ENCODE results near the gene TLE3. TPM values are rescaled to one million over a fixed set of nuclear protein-coding genes. Genes with fewer than 3 reads are reported as not detected.

TLE3 gene
- polyA plus RNA-seq, 3 donors = 12.8 to 117 (median 23.6) TPM

DNA sequence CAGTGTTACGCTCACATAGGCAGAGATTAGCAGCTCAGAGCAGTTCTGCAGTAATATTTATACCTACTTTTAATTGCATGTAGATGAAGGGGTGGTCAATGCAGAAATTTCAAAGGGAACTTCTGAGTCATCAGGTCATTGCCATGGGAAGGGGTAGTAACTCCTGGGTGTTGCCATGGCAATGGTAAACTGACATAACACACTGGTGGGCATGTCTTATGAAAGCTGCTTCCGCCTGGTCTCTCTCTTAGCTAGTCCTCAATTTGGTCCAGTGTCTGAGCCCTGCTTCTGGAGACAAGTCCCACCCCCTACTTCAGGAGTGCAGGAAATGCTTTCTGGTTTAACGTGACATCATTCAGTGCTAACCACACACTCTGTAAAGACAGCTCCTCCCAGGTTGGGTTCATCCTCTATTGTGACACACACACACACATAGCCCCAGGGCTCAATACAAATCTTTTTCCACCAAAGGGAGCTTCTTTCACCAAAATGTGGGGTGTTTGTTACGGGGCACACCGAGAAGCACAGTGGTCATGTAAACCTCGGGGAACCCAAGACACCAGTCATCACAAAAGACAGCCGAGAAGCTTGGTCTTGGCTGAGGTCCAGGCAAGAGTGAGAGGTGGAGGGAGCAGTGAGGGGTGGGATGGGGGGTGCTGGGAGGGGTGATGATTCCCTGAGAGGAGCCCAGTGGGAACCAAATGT lies 74.5 kb downstream of the TLE3 start:
- Mint-ChIP-seq H3K27ac (peak overlapping the region; percentile 85 to 98 (median 96)), H3K4me1 (peaks cover 33% of the 10 kb centered on the region), H3K4me3 (no peak overlapping the region), H3K36me3 (no peaks in the 10 kb centered on the region), H3K27me3 (ENCODE audit: low read depth in 3 of 3) (peaks cover 4 to 10% (median 6%) of the 10 kb centered on the region in 3 donors), H3K9me3 (peaks cover 0 to 3% (median 0%) of the 10 kb centered on the region in 7 donors)
- H3K9me3 ChIP-seq (replicated peaks in 1 of 2; ENCODE audit: control insufficient read depth in 1 of 2, insufficient read depth in 1 of 2, low read length in 2 of 2) = no peaks in the 10 kb centered on the region
- no peaks in the 10 kb centered on the region for H3K27me3 ChIP-seq (ENCODE audit: control insufficient read depth in 2 of 2, insufficient read depth in 2 of 2, low read length in 2 of 2)
- TF ChIP-seq CTCF (IDR thresholded peaks at IDR 0.05) = no peak
- no peaks in the 10 kb centered on the region for H3K36me3 ChIP-seq (replicated peaks in 1 of 2; ENCODE audit: control insufficient read depth in 1 of 2, insufficient read depth in 2 of 2, low read length in 2 of 2)
- intact Hi-C loops (cut with micrococcal nuclease) = no loop called here
- peak overlapping the region; percentile 30 for H3K9ac ChIP-seq (ENCODE audit: insufficient read depth, low read length, poor library complexity, severe bottlenecking)
- H3K4me3 ChIP-seq (replicated peaks in 1 of 3; ENCODE audit: low read depth in 2 of 3, low read length in 3 of 3) = no peak overlapping the region
- WGBS (ENCODE audit: insufficient coverage) = 13% methylated on average over 2 of the region's 7 CpGs
- H3K4me2 ChIP-seq (replicated peaks; ENCODE audit: extremely low read depth, low read length, poor library complexity, severe bottlenecking) = no peak overlapping the region
- H4K20me1 ChIP-seq (ENCODE audit: insufficient read depth, low read length) = no peaks in the 10 kb centered on the region
- H3K79me2 ChIP-seq (ENCODE audit: insufficient read depth, low read length) = no peaks in the 10 kb centered on the region
- peaks cover 21 to 25% of the 10 kb centered on the region in 2 donors for H3K4me1 ChIP-seq (ENCODE audit: control insufficient read depth in 1 of 2, insufficient read depth in 2 of 2, low read length in 2 of 2)
- peak; percentile 94 to 98 (median 98) for DNase-seq
- H2AFZ ChIP-seq (ENCODE audit: insufficient read depth, low read depth, low read length, poor library complexity, severe bottlenecking) = peak overlapping the region; percentile 58
- H3K27ac ChIP-seq (ENCODE audit: low read depth in 1 of 2, low read length in 2 of 2) = peak overlapping the region; percentile 45 to 60

DNA sequence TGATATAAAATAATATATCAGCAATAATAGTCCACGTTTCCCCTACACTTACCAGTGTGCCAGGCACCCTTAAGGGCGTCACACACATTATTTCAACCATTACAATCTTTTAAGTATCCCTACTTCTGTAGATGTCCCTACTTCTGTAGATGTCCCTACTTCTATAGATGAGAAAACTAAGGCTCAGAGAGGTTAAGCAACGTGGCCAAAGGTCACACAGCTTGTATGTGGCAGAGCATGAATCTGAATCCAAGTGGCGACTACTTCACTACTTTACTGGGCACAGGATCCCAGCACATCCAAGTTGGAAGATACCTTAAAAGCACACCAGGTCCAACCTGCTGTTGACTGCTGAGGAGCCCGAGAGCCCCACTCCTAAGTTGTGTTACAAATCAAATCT lies 77.5 kb downstream of the TLE3 start:
- no peak overlapping the region for H2AFZ ChIP-seq (ENCODE audit: insufficient read depth, low read depth, low read length, poor library complexity, severe bottlenecking)
- no peak overlapping the region for H3K27ac ChIP-seq (ENCODE audit: low read depth in 1 of 2, low read length in 2 of 2)
- Mint-ChIP-seq H3K27me3 (ENCODE audit: low read depth in 3 of 3) (peaks cover 4 to 18% (median 11%) of the 10 kb centered on the region in 3 donors), H3K36me3 (no peaks in the 10 kb centered on the region), H3K4me1 (peaks cover 28% of the 10 kb centered on the region), H3K27ac (peak overlapping the region in 2 of 7 donors; percentile 20 to 25), H3K4me3 (no peak overlapping the region), H3K9me3 (peaks cover 0 to 3% (median 0%) of the 10 kb centered on the region in 7 donors)
- no peak for DNase-seq
- 88% methylated on average over 5 of the region's 5 CpGs for WGBS (ENCODE audit: insufficient coverage)
- H3K27me3 ChIP-seq (ENCODE audit: control insufficient read depth in 2 of 2, insufficient read depth in 2 of 2, low read length in 2 of 2) = no peaks in the 10 kb centered on the region
- no peak overlapping the region for H3K4me3 ChIP-seq (replicated peaks in 1 of 3; ENCODE audit: low read depth in 2 of 3, low read length in 3 of 3)
- TF ChIP-seq CTCF (IDR thresholded peaks at IDR 0.05) = no peak
- peaks cover 19 to 21% of the 10 kb centered on the region in 2 donors for H3K4me1 ChIP-seq (ENCODE audit: control insufficient read depth in 1 of 2, insufficient read depth in 2 of 2, low read length in 2 of 2)
- intact Hi-C loops (cut with micrococcal nuclease) = no loop called here
- no peaks in the 10 kb centered on the region for H3K79me2 ChIP-seq (ENCODE audit: insufficient read depth, low read length)
- no peaks in the 10 kb centered on the region for H3K9me3 ChIP-seq (replicated peaks in 1 of 2; ENCODE audit: control insufficient read depth in 1 of 2, insufficient read depth in 1 of 2, low read length in 2 of 2)
- H4K20me1 ChIP-seq (ENCODE audit: insufficient read depth, low read length) = no peaks in the 10 kb centered on the region
- no peak overlapping the region for H3K9ac ChIP-seq (ENCODE audit: insufficient read depth, low read length, poor library complexity, severe bottlenecking)
- H3K36me3 ChIP-seq (replicated peaks in 1 of 2; ENCODE audit: control insufficient read depth in 1 of 2, insufficient read depth in 2 of 2, low read length in 2 of 2) = no peaks in the 10 kb centered on the region
- H3K4me2 ChIP-seq (replicated peaks; ENCODE audit: extremely low read depth, low read length, poor library complexity, severe bottlenecking) = no peak overlapping the region
